GM21529 (cell line): ENCODE measurements around the gene CLEC4G.
"Not testable (repeated sequence)": the region's sequence is repeated elsewhere in the genome, so short reads cannot be mapped to it uniquely, and the experiment has no call there.

Experiments
- ATAC-seq: cut with Tn5 transposase; IDR thresholded peaks from one replicate; pipeline ENCODE4 v1.9.1; 2021; ENCODE audit not compliant: unreplicated experiment

Gene CLEC4G, protein sequence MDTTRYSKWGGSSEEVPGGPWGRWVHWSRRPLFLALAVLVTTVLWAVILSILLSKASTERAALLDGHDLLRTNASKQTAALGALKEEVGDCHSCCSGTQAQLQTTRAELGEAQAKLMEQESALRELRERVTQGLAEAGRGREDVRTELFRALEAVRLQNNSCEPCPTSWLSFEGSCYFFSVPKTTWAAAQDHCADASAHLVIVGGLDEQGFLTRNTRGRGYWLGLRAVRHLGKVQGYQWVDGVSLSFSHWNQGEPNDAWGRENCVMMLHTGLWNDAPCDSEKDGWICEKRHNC

DNA sequence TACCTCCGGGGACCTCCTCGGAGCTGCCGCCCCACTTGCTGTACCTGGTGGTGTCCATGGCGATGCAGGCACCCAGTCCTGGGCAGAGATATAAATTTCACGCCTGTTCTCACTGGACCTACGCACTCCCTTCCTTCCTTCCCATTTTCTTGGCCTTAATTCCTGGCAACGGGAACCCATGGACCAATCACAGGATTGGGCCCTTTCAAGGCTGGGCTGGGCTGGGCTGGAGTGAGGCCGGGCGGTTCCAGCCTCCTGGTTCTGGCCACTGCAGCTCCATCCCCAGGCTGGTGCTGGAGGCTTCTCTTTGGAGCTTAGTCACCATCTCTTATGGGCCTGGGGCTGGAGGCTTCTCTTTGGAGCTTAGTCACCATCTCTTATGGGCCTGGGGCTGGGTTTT is at the start of gene CLEC4G:
CLEC4G (minus strand) TSS at position 66 of the 400 bp plus-strand sequence; CDS start at position 58, 8 bp downstream.
- no peak for ATAC-seq

- no peak for ATAC-seq
Observed at GRCh38 chr19:7781157-7781556, 49.2 kb upstream of the CLEC4G start.

DNA sequence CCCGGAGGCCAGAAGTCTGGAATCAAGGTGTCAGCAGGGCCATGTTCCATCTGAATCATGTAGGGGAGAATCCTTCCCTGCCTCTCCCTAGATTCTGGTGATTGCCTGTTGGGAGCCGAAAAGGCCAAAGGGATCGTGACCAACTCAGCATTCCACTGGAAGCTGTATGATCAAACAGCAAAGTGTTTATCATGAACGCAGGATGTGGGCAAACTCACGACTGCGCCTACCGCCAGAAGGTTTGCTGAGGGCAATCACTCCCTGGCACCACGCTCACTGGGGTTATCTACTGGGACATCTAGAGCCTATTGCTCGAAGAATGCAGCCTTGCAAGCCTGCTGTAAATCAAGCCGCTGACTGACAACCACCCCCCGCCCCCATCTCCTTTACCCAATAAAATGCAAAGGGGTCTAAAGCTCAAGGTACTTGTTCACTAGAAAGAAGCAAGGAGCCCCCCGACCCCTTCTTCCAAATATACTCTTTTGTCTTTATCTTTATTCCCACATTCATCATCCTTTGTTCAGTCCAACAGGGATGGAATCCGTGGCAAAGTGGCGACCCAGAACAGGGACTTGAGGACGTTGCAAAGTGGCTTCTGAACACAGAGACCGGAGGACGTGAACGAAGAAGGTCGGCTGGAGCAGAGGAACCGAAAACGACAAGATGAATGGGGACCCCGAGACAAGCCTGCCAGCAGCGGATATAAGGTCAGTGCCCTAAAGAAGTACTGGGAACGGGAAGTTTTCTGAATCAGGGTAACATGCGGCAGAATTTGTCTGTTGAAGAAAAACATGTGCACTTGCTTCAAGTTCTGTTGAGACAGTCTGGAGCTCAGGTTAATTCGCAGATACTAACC is 47.9 kb upstream of the CLEC4G start:
- ATAC-seq: no peak

- ATAC-seq: no peak
Observed at GRCh38 chr19:7778081-7778480, 46.2 kb upstream of the CLEC4G start.

- ATAC-seq: no peak
Observed at GRCh38 chr19:7775761-7776160, 43.9 kb upstream of the CLEC4G start.

DNA sequence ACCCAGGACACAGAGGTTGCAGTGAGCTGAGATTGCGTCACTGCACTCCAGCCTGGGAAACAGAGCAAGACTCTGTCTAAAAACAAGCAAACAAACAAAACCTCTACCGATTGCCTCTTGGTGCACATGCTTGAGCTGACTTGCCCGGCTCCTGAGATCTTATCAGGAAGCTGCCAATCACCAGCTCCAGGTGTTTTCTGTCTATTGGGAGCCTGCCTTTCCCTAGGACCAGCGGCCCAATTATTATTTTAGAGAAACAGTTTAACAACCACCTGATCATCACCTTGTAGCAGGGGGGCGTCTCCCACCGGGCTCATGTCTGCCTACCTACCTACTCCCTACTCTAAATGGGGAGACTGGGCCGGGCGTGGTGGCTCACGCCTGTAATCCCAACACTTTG is 41.9 kb upstream of the CLEC4G start:
- no peak for ATAC-seq

DNA sequence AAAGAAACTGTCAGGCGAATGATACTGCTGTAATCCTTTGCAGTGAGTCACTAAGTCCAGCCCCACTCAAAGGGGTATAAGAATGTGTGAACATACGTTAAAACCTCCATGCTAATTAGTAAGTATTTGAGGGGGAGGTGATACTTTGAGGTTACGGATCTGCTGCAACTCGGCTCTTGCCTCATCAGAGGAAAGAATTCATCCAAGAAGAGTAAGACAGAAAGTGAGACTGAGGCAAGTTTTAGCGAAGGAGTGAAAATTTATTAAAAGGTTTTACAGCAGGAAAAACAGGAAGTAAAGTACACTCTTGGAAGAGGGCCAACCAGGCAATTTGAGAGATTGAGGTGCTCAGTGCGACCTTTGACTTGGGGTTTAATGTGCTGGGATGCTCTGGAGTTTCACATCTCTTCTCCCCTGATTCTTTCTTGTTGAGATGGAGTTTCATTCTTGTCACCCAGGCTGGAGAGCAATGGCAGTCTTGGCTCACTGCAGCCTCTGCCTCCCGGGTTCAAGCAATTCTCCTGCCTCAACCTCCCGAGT is 40.9 kb upstream of the CLEC4G start:
- ATAC-seq: no peak

GRCh38 chr19:7771072-7771471 is 39.2 kb upstream of the CLEC4G start:
- ATAC-seq: no peak

- no peak for ATAC-seq
Observed at GRCh38 chr19:7769171-7769570, 37.3 kb upstream of the CLEC4G start.

DNA sequence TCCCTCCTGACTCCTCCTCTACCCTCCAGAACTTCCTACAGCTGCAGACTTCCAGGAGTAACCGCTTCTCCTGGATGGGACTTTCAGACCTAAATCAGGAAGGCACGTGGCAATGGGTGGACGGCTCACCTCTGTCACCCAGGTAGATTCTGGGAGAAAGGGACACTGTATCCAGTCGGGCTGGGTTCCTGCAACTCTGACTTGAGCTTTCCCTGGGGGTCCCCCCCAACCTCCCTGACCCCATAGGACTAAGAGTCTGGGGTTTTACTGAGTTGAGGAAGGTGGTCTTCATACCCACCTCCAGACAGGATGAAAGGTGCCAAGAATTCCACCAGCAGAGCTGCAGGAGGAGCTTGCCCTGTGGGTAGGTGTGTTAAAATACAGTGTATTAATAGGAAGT is 35.6 kb upstream of the CLEC4G start:
- ATAC-seq: no peak

- ATAC-seq: no peak
Observed at GRCh38 chr19:7766535-7766934, 34.6 kb upstream of the CLEC4G start.

DNA sequence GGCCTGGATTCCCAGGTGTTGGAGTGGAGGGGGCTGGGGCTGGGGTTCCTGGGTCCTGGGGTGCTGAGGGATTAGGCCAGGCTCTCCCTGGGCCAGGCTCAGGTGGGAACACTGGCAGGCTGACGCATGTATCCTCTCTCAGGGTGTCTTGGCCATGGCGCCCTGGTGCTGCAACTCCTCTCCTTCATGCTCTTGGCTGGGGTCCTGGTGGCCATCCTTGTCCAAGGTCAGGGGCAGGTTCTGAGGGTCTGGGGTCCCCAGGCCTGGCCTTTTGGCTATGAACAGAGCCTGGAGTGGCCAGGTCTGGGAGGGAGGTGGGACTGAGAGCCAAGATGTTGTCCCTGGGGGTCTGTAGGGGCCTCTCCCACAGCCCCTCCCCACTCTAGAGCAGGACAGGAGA is 33.1 kb upstream of the CLEC4G start:
- not testable (repeated sequence) for ATAC-seq

GRCh38 chr19:7764157-7764556 is 32.2 kb upstream of the CLEC4G start:
- ATAC-seq: not testable (repeated sequence)

- no peak for ATAC-seq
Observed at GRCh38 chr19:7763696-7764095, 31.8 kb upstream of the CLEC4G start.

- ATAC-seq: no peak
Observed at GRCh38 chr19:7762719-7763293, 30.9 kb upstream of the CLEC4G start, which contains the start of gene CLEC4M. CLEC4M (plus strand) TSS chr19:7763243; CDS start chr19:7763267, 24 bp downstream.

GRCh38 chr19:7759156-7759555 is 27.2 kb upstream of the CLEC4G start:
- no peak for ATAC-seq

DNA sequence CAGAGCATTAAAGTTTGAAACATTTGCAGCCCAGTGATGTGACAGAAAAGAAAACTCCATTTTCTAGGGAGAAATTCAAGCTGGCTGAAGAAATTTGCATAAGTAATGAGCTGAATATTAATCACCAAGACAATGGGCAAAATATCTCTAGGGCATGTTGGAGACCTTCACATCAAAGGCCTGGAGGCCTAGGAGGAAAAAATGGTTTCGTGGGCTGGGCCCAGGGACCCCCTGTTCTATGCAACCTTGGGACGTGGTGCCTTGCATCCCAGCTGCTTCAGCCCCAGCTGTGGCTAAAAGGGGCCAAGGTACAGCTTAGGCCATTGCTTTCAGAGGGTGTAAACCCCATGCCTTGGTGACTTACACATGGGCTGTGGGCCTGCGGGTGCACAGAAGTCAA is 25.4 kb upstream of the CLEC4G start:
- ATAC-seq: no peak

GRCh38 chr19:7756258-7756657 is 24.3 kb upstream of the CLEC4G start:
- ATAC-seq: no peak

GRCh38 chr19:7751157-7751783 is 19.4 kb upstream of the CLEC4G start:
- ATAC-seq: no peak

- ATAC-seq: no peak
Observed at GRCh38 chr19:7748756-7749155, 16.8 kb upstream of the CLEC4G start.

DNA sequence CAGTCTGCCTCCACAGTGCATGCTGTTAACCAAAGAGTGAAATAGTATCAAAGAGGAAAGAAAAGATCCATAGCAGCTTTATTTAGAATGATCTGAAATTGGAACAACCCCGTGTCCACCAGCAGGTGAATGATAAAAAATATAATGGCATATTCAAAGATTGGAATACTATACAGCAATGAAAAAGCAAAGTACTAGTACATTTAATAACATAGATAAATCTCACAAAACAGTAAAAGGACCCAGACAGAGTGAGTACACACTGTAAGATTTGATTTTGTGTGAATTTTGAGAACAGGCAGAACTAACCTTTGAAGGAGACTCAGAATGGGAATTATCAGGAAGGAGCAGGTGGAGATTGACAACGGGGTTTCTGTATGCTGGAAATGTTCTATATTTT is 16.3 kb upstream of the CLEC4G start:
- ATAC-seq: no peak
